ENCODE data around the gene DLK2.
"Not testable (repeated sequence)": the region's sequence is repeated elsewhere in the genome, so short reads cannot be mapped to it uniquely, and the experiment has no call there.

Gene DLK2

GRCh38 chr6:43421831-43422230 lies 33.5 kb downstream of the DLK2 start:
- no peak overlapping the region for H3K27ac ChIP-seq (ENCODE audit: low read length)
- H3K9me3 ChIP-seq (ENCODE audit: control insufficient read depth in 1 of 2, low read length in 2 of 2) = no peaks in the 10 kb centered on the region
- no peak overlapping the region for H3K4me3 ChIP-seq (ENCODE audit: low read depth in 1 of 2, low read length in 2 of 2)
- no peaks in the 10 kb centered on the region for H3K36me3 ChIP-seq (ENCODE audit: control insufficient read depth in 1 of 2, insufficient read depth in 2 of 2, low read length in 2 of 2)
- peaks cover 0 to 2% of the 10 kb centered on the region in 2 donors for H3K4me1 ChIP-seq (ENCODE audit: control insufficient read depth in 1 of 2, insufficient read depth in 2 of 2, low read length in 2 of 2)
- no peaks in the 10 kb centered on the region for H3K27me3 ChIP-seq (ENCODE audit: low read depth, low read length)

GRCh38 chr6:43420012-43420709 lies 35.2 kb downstream of the DLK2 start:
- H3K36me3 ChIP-seq (ENCODE audit: control insufficient read depth in 1 of 2, insufficient read depth in 2 of 2, low read length in 2 of 2) = no peaks in the 10 kb centered on the region
- H3K27ac ChIP-seq (ENCODE audit: low read length) = no peak overlapping the region
- H3K4me3 ChIP-seq (ENCODE audit: low read depth in 1 of 2, low read length in 2 of 2) = no peak overlapping the region
- H3K9me3 ChIP-seq (ENCODE audit: control insufficient read depth in 1 of 2, low read length in 2 of 2) = no peaks in the 10 kb centered on the region
- H3K27me3 ChIP-seq (ENCODE audit: low read depth, low read length) = no peaks in the 10 kb centered on the region
- no peaks in the 10 kb centered on the region for H3K4me1 ChIP-seq (ENCODE audit: control insufficient read depth in 1 of 2, insufficient read depth in 2 of 2, low read length in 2 of 2)

- Histone ChIP-seq H3K27me3 (ENCODE audit: low read depth, low read length) (no peaks in the 10 kb centered on the region), H3K9me3 (ENCODE audit: control insufficient read depth in 1 of 2, low read length in 2 of 2) (no peaks in the 10 kb centered on the region), H3K27ac (ENCODE audit: low read length) (no peak overlapping the region), H3K4me3 (ENCODE audit: low read depth in 1 of 2, low read length in 2 of 2) (no peak overlapping the region), H3K36me3 (ENCODE audit: control insufficient read depth in 1 of 2, insufficient read depth in 2 of 2, low read length in 2 of 2) (no peaks in the 10 kb centered on the region), H3K4me1 (ENCODE audit: control insufficient read depth in 1 of 2, insufficient read depth in 2 of 2, low read length in 2 of 2) (no peaks in the 10 kb centered on the region)
Measured at GRCh38 chr6:43416935-43417334, 38.4 kb downstream of the DLK2 start.

- not testable (repeated sequence) for H3K4me3 ChIP-seq (ENCODE audit: low read depth in 1 of 2, low read length in 2 of 2); H3K27me3 ChIP-seq (ENCODE audit: low read depth, low read length); H3K27ac ChIP-seq (ENCODE audit: low read length); H3K36me3 ChIP-seq (ENCODE audit: control insufficient read depth in 1 of 2, insufficient read depth in 2 of 2, low read length in 2 of 2); H3K9me3 ChIP-seq (ENCODE audit: control insufficient read depth in 1 of 2, low read length in 2 of 2); H3K4me1 ChIP-seq (ENCODE audit: control insufficient read depth in 1 of 2, insufficient read depth in 2 of 2, low read length in 2 of 2)
Measured at GRCh38 chr6:43415275-43415674, 40.1 kb downstream of the DLK2 start.

- Histone ChIP-seq H3K9me3 (ENCODE audit: control insufficient read depth in 1 of 2, low read length in 2 of 2) (no peaks in the 10 kb centered on the region), H3K4me3 (ENCODE audit: low read depth in 1 of 2, low read length in 2 of 2) (no peak overlapping the region), H3K27ac (ENCODE audit: low read length) (no peak overlapping the region), H3K4me1 (ENCODE audit: control insufficient read depth in 1 of 2, insufficient read depth in 2 of 2, low read length in 2 of 2) (no peaks in the 10 kb centered on the region), H3K27me3 (ENCODE audit: low read depth, low read length) (no peaks in the 10 kb centered on the region), H3K36me3 (ENCODE audit: control insufficient read depth in 1 of 2, insufficient read depth in 2 of 2, low read length in 2 of 2) (no peaks in the 10 kb centered on the region)
Measured at GRCh38 chr6:43413002-43413401, 42.3 kb downstream of the DLK2 start.

- no peaks in the 10 kb centered on the region for H3K4me1 ChIP-seq (ENCODE audit: control insufficient read depth in 1 of 2, insufficient read depth in 2 of 2, low read length in 2 of 2)
- no peak overlapping the region for H3K4me3 ChIP-seq (ENCODE audit: low read depth in 1 of 2, low read length in 2 of 2)
- H3K27ac ChIP-seq (ENCODE audit: low read length) = no peak overlapping the region
- H3K36me3 ChIP-seq (ENCODE audit: control insufficient read depth in 1 of 2, insufficient read depth in 2 of 2, low read length in 2 of 2) = no peaks in the 10 kb centered on the region
- H3K27me3 ChIP-seq (ENCODE audit: low read depth, low read length) = no peaks in the 10 kb centered on the region
- H3K9me3 ChIP-seq (ENCODE audit: control insufficient read depth in 1 of 2, low read length in 2 of 2) = no peaks in the 10 kb centered on the region
Measured at GRCh38 chr6:43412541-43412940, 42.8 kb downstream of the DLK2 start.

GRCh38 chr6:43410776-43411175 lies 44.6 kb downstream of the DLK2 start:
- H3K36me3 ChIP-seq (ENCODE audit: control insufficient read depth in 1 of 2, insufficient read depth in 2 of 2, low read length in 2 of 2); H3K27ac ChIP-seq (ENCODE audit: low read length); H3K27me3 ChIP-seq (ENCODE audit: low read depth, low read length); H3K4me3 ChIP-seq (ENCODE audit: low read depth in 1 of 2, low read length in 2 of 2); H3K4me1 ChIP-seq (ENCODE audit: control insufficient read depth in 1 of 2, insufficient read depth in 2 of 2, low read length in 2 of 2); H3K9me3 ChIP-seq (ENCODE audit: control insufficient read depth in 1 of 2, low read length in 2 of 2): not testable (repeated sequence)

- Histone ChIP-seq H3K36me3 (ENCODE audit: control insufficient read depth in 1 of 2, insufficient read depth in 2 of 2, low read length in 2 of 2) (no peaks in the 10 kb centered on the region), H3K9me3 (ENCODE audit: control insufficient read depth in 1 of 2, low read length in 2 of 2) (no peaks in the 10 kb centered on the region), H3K4me3 (ENCODE audit: low read depth in 1 of 2, low read length in 2 of 2) (no peak overlapping the region), H3K27ac (ENCODE audit: low read length) (no peak overlapping the region), H3K27me3 (ENCODE audit: low read depth, low read length) (no peaks in the 10 kb centered on the region), H3K4me1 (ENCODE audit: control insufficient read depth in 1 of 2, insufficient read depth in 2 of 2, low read length in 2 of 2) (no peaks in the 10 kb centered on the region)
Measured at GRCh38 chr6:43408259-43408658, 47.1 kb downstream of the DLK2 start.

GRCh38 chr6:43407296-43407695 lies 48.1 kb downstream of the DLK2 start:
- Histone ChIP-seq H3K4me3 (ENCODE audit: low read depth in 1 of 2, low read length in 2 of 2) (no peak overlapping the region), H3K27ac (ENCODE audit: low read length) (no peak overlapping the region), H3K36me3 (ENCODE audit: control insufficient read depth in 1 of 2, insufficient read depth in 2 of 2, low read length in 2 of 2) (no peaks in the 10 kb centered on the region), H3K27me3 (ENCODE audit: low read depth, low read length) (no peaks in the 10 kb centered on the region), H3K4me1 (ENCODE audit: control insufficient read depth in 1 of 2, insufficient read depth in 2 of 2, low read length in 2 of 2) (no peaks in the 10 kb centered on the region), H3K9me3 (ENCODE audit: control insufficient read depth in 1 of 2, low read length in 2 of 2) (no peaks in the 10 kb centered on the region)

- Histone ChIP-seq H3K27me3 (ENCODE audit: low read depth, low read length) (no peaks in the 10 kb centered on the region), H3K27ac (ENCODE audit: low read length) (no peak overlapping the region), H3K9me3 (ENCODE audit: control insufficient read depth in 1 of 2, low read length in 2 of 2) (no peaks in the 10 kb centered on the region), H3K4me1 (ENCODE audit: control insufficient read depth in 1 of 2, insufficient read depth in 2 of 2, low read length in 2 of 2) (no peaks in the 10 kb centered on the region), H3K36me3 (ENCODE audit: control insufficient read depth in 1 of 2, insufficient read depth in 2 of 2, low read length in 2 of 2) (no peaks in the 10 kb centered on the region), H3K4me3 (ENCODE audit: low read depth in 1 of 2, low read length in 2 of 2) (no peak overlapping the region)
Measured at GRCh38 chr6:43405354-43405753, 50.0 kb downstream of the DLK2 start.

- no peaks in the 10 kb centered on the region for H3K4me1 ChIP-seq (ENCODE audit: control insufficient read depth in 1 of 2, insufficient read depth in 2 of 2, low read length in 2 of 2)
- H3K36me3 ChIP-seq (ENCODE audit: control insufficient read depth in 1 of 2, insufficient read depth in 2 of 2, low read length in 2 of 2) = no peaks in the 10 kb centered on the region
- no peak overlapping the region for H3K27ac ChIP-seq (ENCODE audit: low read length)
- H3K9me3 ChIP-seq (ENCODE audit: control insufficient read depth in 1 of 2, low read length in 2 of 2) = no peaks in the 10 kb centered on the region
- H3K4me3 ChIP-seq (ENCODE audit: low read depth in 1 of 2, low read length in 2 of 2) = no peak overlapping the region
- H3K27me3 ChIP-seq (ENCODE audit: low read depth, low read length) = no peaks in the 10 kb centered on the region
Measured at GRCh38 chr6:43402820-43403219, 52.5 kb downstream of the DLK2 start.

GRCh38 chr6:43401730-43402129 lies 53.6 kb downstream of the DLK2 start:
- Histone ChIP-seq H3K27me3 (ENCODE audit: low read depth, low read length) (no peaks in the 10 kb centered on the region), H3K4me1 (ENCODE audit: control insufficient read depth in 1 of 2, insufficient read depth in 2 of 2, low read length in 2 of 2) (no peaks in the 10 kb centered on the region), H3K27ac (ENCODE audit: low read length) (no peak overlapping the region), H3K9me3 (ENCODE audit: control insufficient read depth in 1 of 2, low read length in 2 of 2) (no peaks in the 10 kb centered on the region), H3K36me3 (ENCODE audit: control insufficient read depth in 1 of 2, insufficient read depth in 2 of 2, low read length in 2 of 2) (no peaks in the 10 kb centered on the region), H3K4me3 (ENCODE audit: low read depth in 1 of 2, low read length in 2 of 2) (no peak overlapping the region)
